ENCODE results near the gene MROH2A. TPM values are rescaled to one million over a fixed set of nuclear protein-coding genes. Genes with fewer than 3 reads are reported as not detected.

The MROH2A gene
- polyA plus RNA-seq, 3 donors, result 0.09 to 2.2 (median 0.14) TPM

- WGBS, 3 donors, result 86 to 93% (median 92%) methylated on average over 2 of the region's 2 CpGs
- H3K27ac ChIP-seq (ENCODE audit: low read depth, low read length), result no peak overlapping the region
Observed at GRCh38 chr2:233758849-233759248, 19.3 kb upstream of the MROH2A start.

- 70 to 92% (median 92%) methylated on average over 6 of the region's 6 CpGs for WGBS, 3 donors
- no peak within 1 kb of the TSS for H3K27ac ChIP-seq (ENCODE audit: low read depth, low read length)
Observed at GRCh38 chr2:233760043-233760442, 18.1 kb upstream of the MROH2A start, which contains the start of gene UGT1A1. Gene UGT1A1, plus strand, starts transcription at chr2:233760270. Its CDS starts 18 bp downstream, at chr2:233760288.

- 74 to 80% (median 80%) methylated on average over 4 of the region's 4 CpGs for WGBS, 3 donors
- no peak overlapping the region for H3K27ac ChIP-seq (ENCODE audit: low read depth, low read length)
Observed at GRCh38 chr2:233761040-233761769, 16.9 kb upstream of the MROH2A start.

- whole genome bisulfite sequencing, 3 donors, result 66 to 70% (median 68%) methylated on average over 7 of the region's 7 CpGs
Observed at GRCh38 chr2:233764264-233764663, 13.9 kb upstream of the MROH2A start.

DNA sequence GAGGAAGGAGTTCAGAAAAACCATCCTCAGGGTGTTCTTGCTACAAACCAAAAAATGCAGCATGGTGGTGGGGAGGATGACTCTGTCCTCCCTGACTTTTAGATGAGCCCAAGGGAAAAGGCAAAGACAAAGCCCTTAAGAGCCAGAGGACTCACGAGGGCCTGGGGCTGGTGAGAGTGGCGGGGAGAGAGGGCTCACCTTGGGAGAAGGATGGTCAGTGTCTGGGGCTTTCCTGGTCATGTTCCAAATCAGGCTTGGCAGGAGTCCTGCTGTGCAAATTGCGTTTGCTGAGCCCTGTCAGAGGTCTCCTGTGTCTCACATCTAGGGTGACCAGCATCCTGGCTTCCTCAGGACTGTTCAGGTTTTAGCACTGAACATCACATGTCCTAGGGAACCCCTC lies 13.4 kb upstream of the MROH2A start:
- no peak overlapping the region for H3K27ac ChIP-seq (ENCODE audit: low read depth, low read length)
- 38 to 64% (median 51%) methylated on average over 3 of the region's 3 CpGs for WGBS, 3 donors

More at GRCh38 chr2:233764264-233764663, 13.9 kb upstream of the MROH2A start:
- no peak overlapping the region for H3K27ac ChIP-seq (ENCODE audit: low read depth, low read length)

- H3K27ac ChIP-seq (ENCODE audit: low read depth, low read length), result no peak overlapping the region
- WGBS, 3 donors, result 77 to 86% (median 78%) methylated on average over 4 of the region's 4 CpGs
Observed at GRCh38 chr2:233766416-233766815, 11.7 kb upstream of the MROH2A start.

GRCh38 chr2:233768076-233768475 lies 10.1 kb upstream of the MROH2A start:
- WGBS, 3 donors, result 74 to 81% (median 79%) methylated on average over 4 of the region's 4 CpGs
- no peak overlapping the region for H3K27ac ChIP-seq (ENCODE audit: low read depth, low read length)

GRCh38 chr2:233769260-233769659 lies 8.9 kb upstream of the MROH2A start:
- 87 to 93% (median 89%) methylated on average over 9 of the region's 9 CpGs for WGBS, 3 donors
- H3K27ac ChIP-seq (ENCODE audit: low read depth, low read length), result no peak overlapping the region

GRCh38 chr2:233772153-233772552 lies 6.0 kb upstream of the MROH2A start:
- 87 to 92% (median 89%) methylated on average over 16 of the region's 16 CpGs for WGBS, 3 donors
- H3K27ac ChIP-seq (ENCODE audit: low read depth, low read length), result no peak overlapping the region

DNA sequence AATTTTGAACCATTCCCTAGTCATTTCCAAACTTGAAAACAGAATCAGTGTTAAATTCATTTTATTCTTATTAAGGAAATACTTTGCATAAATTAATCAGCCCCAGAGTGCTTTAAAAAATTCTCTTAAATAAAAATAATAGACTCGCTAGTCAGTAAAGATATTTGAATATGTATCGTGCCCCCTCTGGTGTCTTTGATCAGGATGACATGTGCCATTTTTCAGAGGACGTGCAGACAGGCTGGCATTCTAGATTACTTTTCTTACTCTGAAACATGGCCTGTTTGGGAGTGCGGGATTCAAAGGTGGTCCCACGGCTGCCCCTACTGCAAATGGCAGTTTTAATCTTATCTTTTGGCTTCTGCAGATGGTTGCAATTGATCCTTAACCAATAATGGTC lies 5.5 kb upstream of the MROH2A start:
- no peak overlapping the region for H3K27ac ChIP-seq (ENCODE audit: low read depth, low read length)
- WGBS, 3 donors, result 50 to 71% (median 68%) methylated on average over 5 of the region's 5 CpGs

DNA sequence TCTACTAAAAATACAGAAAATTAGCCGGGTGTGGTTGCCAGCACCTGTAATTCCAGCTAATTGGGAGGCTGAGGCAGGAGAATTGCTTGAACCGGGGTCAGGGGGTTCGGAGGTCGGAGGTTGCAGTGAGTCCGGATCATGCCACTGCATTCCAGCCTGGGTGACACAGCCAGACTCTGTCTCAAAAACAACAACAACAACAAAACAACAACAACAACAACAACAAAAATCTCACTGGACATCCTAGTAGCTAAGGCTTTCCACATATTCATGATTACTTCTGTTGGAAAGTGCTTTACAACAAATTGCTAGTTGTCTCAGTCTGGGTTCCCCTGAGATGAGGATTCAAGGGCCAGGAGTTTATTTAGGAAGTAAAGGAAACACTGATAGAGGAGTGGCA lies 4.3 kb upstream of the MROH2A start:
- H3K27ac ChIP-seq (ENCODE audit: low read depth, low read length), result no peak overlapping the region
- WGBS, 3 donors, result 75 to 89% (median 87%) methylated on average over 5 of the region's 5 CpGs

- no peak overlapping the region for H3K27ac ChIP-seq (ENCODE audit: low read depth, low read length)
- WGBS, 3 donors, result 86 to 93% (median 87%) methylated on average over 6 of the region's 6 CpGs
Observed at GRCh38 chr2:233775414-233775813, 2.7 kb upstream of the MROH2A start.

GRCh38 chr2:233779722-233780121 lies 1.6 kb downstream of the MROH2A start:
- no peak overlapping the region for H3K27ac ChIP-seq (ENCODE audit: low read depth, low read length)
- 84 to 88% (median 88%) methylated on average over 4 of the region's 4 CpGs for WGBS, 3 donors

DNA sequence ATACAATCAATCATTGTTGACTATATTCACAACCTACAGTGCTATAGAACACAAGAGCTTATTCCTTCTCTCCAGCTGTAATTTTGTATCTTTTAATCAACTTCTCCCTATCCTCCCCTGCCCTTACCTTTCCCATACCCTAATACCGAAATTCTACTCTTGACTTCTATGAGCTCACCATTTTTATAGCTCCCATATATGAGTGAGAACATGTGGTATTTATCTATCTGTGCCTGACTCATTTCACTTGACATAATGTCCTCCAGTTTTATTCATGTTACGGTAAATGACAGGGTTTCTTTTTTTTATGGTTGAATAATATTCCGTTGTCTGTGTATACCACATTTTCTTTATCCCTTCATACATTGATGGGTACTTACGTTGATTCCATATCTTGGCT lies 2.6 kb downstream of the MROH2A start:
- H3K27ac ChIP-seq (ENCODE audit: low read depth, low read length), result no peak overlapping the region
- 80 to 92% (median 91%) methylated on average over 4 of the region's 4 CpGs for WGBS, 3 donors

DNA sequence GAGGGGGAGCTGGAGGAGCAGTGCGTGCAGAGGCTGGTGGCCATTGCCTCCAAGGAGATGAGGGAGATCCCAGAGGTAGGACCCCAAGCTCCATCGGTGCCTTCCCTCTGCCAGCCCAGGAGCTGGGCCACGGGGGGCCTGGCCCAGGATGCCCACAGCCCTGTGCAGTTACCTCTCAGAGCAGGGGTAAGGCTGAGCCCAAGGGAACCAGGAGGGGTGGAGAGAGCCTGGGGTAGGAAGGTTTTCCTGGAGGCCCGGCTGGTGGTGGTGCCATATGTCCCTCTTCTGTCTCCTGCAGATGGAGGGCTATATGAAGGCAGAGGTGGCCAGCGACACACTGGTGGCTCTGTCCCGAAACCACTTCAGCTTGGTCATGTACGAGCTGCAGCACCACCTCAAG lies 11.4 kb downstream of the MROH2A start:
- H3K27ac ChIP-seq (ENCODE audit: low read depth, low read length), result no peak overlapping the region
- WGBS, 3 donors, result 86 to 94% (median 93%) methylated on average over 5 to 7 of the region's 7 CpGs

DNA sequence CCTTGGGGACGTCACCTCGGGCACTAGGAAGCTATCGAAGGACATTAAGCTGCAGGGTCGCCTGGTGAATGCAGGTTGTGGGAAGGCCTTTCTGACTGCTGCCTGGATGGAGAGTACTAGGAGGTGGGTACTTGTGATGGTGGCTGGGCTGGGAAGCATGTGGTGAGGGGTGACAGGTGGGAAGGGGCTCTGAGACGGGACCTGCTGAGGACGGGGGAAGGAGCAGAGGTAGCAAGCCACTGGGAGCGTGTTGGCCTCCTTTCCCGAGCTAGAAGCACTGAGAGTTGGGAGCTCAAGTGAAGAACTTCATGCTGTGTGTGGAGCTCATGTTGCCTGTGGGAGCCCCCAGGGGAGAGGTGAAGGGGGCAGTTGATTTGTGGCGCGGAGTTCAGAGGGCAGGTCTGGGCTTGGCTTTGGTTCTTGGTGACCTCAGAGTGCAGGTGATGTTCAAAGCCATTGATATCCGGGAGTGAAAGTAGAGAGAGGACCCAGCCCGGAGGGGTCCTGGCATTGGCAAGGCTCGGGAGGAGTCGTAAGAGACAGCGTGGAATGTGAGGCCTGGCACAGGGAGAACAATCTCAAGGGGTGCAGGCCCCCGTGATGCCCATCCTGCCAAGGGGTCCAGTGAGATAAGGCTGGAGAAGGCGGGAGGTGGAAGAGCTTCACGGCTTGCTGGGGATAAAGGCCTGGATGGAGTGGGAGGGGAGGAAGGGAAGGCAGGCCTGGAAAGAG lies 13.2 kb downstream of the MROH2A start:
- no peak overlapping the region for H3K27ac ChIP-seq (ENCODE audit: low read depth, low read length)
- 77 to 83% (median 81%) methylated on average over 18 of the region's 18 CpGs for WGBS, 3 donors

DNA sequence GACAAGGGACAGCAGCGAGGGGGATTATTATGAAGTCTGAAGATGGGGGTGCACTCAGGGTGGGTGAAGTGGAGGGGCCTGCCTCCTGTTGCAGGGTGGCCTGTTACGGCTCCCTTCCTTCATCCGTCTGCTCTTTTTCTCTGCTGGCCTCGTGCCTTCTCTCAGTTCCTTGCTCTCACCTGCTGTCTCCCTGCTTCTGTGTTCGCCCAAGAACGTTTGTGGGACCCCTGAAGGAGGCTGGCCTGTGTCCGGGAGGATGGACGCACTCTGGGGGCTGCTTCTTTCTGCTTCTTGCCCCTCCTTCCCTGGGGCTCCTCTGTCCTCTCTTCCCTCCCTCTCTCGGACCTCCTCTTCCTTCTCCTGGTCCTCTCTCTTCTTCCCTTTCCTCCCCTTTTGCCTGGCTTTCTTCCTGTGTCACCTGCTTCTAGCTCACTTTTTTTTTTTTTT lies 13.8 kb downstream of the MROH2A start:
- H3K27ac ChIP-seq (ENCODE audit: low read depth, low read length), result no peak overlapping the region
- WGBS, 3 donors, result 78 to 80% (median 79%) methylated on average over 8 to 9 of the region's 9 CpGs

DNA sequence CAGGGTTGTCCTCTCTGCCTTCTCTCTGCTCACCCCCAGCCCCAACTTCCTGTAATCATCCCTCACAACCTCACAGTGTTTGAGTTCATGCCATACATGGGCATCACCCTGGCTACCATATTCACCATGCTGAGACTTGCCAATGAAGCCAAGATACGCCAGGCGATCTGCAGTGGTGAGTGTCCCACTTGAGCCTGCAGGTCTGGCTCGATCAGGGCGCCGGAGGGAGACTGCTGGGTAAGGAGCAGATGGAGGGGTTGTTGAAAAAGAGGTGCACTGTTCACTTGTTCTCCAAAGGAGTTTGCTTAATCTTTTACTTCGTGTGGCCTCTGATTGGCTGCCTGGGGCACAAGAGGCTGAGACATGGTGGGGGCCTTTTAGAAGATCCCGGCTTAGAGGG lies 14.6 kb downstream of the MROH2A start:
- 85 to 96% (median 91%) methylated on average over 7 of the region's 7 CpGs for WGBS, 3 donors
- no peak overlapping the region for H3K27ac ChIP-seq (ENCODE audit: low read depth, low read length)

GRCh38 chr2:233793465-233794127 lies 15.5 kb downstream of the MROH2A start:
- H3K27ac ChIP-seq (ENCODE audit: low read depth, low read length), result no peak overlapping the region
- 70 to 82% (median 79%) methylated on average over 18 of the region's 18 CpGs for WGBS, 3 donors

Data from adipose tissue (tissue), 3 donors.